Bronchial epithelial cell (primary cell): ENCODE data around the gene IRF7. TPM values are rescaled to one million over a fixed set of nuclear protein-coding genes. Genes with fewer than 3 reads are reported as not detected.

Experiments used
- DNase-seq: peaks from one replicate; pipeline ENCODE4 v3.0.0-alpha.2; 2010; ENCODE audit warnings: low read depth
- FAIRE-seq: peaks from 2 replicates; lab custom pipeline; 2011; peaks lifted over from hg19 to GRCh38; lab: Jason Lieb, UNC
- H3K27me3 ChIP-seq: 2 replicates; pipeline ENCODE4 v1.5.1; 2011; ENCODE audit warnings: low read length; ENCODE audit not compliant: control insufficient read depth, insufficient read depth
- H3K36me3 ChIP-seq: 2 replicates; pipeline ENCODE4 v1.5.1; 2011; ENCODE audit warnings: low read length; ENCODE audit not compliant: control insufficient read depth, insufficient read depth
- H3K4me3 ChIP-seq: 2 replicates; pipeline ENCODE4 v1.5.1; 2011; ENCODE audit warnings: mild to moderate bottlenecking, low read depth, low read length, control low read depth
- total RNA-seq: library from RNA; depleted of rRNA; stranded (reverse); fragments of >200 nt; gene quantifications from 2 replicates; pipeline ENCODE4 v1.2.1, GENCODE V29; 2014
- TF ChIP-seq, protein P1 (sequence below): IDR thresholded peaks from 2 replicates; pipeline ENCODE4 v1.5.1; 2011; ENCODE audit warnings: mild to moderate bottlenecking, moderate library complexity, low read length, control low read depth, inconsistent platforms; ENCODE audit not compliant: insufficient read depth, severe bottlenecking

IRF7 gene
- total RNA-seq, 1 donor from 2014 or later, result 15.3 TPM

DNA sequence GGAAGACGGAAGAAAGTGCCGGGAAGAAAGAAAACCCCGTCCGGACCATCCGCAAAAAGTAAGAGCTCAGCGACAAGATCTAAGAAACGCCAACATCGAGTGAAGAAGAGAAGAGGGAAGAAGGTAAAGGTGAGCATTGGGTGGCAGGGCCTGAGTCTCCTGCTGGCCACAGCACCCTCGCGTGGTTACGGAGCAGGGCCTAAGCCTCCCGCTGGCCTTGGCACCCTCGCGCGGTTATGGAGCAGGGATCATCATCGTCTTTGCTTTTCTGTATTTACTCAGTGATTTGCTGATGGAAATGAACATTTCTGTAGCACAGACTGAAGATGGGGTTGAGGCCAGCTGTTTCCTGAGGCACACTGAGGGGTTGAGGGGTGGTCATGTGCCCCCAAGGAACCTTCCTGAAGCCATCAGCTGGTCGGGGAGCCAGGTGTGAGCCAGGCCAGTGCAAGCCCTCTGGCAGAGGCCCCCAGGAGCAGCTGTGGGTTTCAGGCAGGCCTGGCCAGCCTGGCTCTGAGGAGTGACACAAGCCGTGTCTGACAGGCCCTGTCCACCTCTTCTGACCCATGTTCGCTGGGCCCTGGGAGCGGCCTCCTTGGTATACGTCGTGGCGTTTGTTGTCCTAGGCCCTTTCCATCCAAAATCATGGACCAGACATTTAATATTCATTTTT is 14.0 kb downstream of the IRF7 start:
- TF ChIP-seq, protein P1, sequence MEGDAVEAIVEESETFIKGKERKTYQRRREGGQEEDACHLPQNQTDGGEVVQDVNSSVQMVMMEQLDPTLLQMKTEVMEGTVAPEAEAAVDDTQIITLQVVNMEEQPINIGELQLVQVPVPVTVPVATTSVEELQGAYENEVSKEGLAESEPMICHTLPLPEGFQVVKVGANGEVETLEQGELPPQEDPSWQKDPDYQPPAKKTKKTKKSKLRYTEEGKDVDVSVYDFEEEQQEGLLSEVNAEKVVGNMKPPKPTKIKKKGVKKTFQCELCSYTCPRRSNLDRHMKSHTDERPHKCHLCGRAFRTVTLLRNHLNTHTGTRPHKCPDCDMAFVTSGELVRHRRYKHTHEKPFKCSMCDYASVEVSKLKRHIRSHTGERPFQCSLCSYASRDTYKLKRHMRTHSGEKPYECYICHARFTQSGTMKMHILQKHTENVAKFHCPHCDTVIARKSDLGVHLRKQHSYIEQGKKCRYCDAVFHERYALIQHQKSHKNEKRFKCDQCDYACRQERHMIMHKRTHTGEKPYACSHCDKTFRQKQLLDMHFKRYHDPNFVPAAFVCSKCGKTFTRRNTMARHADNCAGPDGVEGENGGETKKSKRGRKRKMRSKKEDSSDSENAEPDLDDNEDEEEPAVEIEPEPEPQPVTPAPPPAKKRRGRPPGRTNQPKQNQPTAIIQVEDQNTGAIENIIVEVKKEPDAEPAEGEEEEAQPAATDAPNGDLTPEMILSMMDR, result no peak
- H3K27me3 ChIP-seq, result no peaks in the 10 kb centered on the region
- peaks cover 48% of the 10 kb centered on the region for H3K36me3 ChIP-seq
- DNase-seq (no peak), FAIRE-seq (peak; percentile 58)
- H3K4me3 ChIP-seq, result no peak overlapping the region

DNA sequence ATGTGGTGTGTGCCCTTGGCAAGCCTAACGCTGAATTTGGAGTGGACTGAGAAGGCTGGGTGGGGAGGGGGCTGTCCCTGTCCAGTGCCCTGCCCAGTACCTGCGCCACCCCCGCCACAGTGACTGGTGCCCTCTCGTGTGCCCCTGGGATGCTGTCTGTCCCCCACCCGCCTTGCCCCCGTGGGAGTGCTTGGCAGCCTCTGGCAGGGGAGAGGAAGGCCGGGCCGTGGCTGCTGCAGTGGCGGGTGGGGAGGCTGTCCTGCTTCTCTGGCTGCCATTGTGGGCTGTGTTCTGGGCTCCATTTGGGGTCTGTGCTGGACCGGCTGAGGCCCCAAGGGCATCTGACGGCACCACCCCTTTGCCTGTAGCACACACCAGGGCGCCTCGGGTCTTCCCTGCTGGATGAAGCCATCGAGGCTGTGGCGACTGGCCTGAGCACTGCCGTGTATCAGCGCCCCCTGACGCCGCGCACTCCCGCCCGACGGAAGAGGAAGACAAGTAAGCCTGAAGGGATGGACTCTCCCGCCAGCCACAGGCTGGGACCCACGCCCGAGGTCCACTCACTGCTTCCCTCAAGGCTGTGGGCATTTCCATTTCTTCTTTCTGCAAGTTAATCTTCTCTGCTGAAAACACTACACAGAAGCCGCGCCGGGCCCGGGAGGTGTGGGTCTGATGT is 17.6 kb downstream of the IRF7 start:
- Histone ChIP-seq H3K36me3 (peaks cover 48% of the 10 kb centered on the region), H3K4me3 (no peak overlapping the region), H3K27me3 (no peaks in the 10 kb centered on the region)
- DNase-seq (no peak), FAIRE-seq (no peak)
- TF ChIP-seq, protein P1, result no peak

DNA sequence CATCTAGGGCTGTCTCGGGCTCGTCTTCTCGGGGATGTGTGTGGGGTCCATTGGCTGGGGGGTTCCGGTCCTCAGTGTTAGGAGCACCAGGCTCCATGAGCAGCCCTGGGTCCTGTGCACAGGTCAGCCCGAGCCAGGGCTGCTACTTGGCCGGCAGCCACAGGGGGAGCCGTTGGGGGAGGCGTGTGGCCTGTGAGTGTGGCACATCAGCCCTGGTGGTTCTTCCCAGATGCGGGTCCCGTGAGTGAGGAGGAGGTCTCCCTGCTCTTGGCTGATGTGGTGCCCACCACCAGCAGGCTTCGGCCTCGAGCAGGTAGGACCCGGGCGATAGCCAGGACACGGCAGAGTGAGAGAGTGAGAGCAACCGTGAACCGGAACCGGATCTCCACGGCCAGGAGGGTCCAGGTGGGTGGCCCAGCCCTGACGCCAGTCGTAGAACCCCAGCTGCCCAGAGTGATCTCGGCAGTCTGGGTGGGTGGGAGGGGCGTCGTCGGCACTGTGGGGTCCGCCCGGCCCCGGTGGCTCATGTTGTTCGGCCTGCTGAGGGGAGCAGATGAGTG is 18.5 kb downstream of the IRF7 start:
- peaks cover 53% of the 10 kb centered on the region for H3K36me3 ChIP-seq
- no peak for DNase-seq
- FAIRE-seq, result no peak
- no peaks in the 10 kb centered on the region for H3K27me3 ChIP-seq
- H3K4me3 ChIP-seq, result no peak overlapping the region
- TF ChIP-seq, protein P1, result no peak

DNA sequence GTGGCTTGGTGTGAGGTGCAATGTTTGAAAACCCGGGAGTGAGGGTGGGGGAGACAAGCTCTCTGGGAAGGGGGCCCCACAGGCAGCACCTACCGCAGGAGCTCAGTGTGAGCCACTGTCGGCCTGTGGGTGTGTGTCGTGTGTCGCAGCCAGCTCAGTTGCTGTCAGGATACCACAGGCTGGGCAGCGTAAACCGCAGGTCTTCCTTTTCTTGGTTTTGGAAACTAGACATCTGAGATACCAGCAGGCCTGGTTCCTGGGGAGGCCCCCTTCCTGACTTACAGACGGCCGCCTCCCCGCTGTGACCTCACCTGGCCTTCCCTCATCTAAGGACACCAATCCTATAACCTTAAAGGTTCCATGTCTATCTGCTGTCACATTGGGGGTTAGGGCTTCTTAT is 19.4 kb downstream of the IRF7 start:
- H3K36me3 ChIP-seq, result peaks cover 45% of the 10 kb centered on the region

DNA sequence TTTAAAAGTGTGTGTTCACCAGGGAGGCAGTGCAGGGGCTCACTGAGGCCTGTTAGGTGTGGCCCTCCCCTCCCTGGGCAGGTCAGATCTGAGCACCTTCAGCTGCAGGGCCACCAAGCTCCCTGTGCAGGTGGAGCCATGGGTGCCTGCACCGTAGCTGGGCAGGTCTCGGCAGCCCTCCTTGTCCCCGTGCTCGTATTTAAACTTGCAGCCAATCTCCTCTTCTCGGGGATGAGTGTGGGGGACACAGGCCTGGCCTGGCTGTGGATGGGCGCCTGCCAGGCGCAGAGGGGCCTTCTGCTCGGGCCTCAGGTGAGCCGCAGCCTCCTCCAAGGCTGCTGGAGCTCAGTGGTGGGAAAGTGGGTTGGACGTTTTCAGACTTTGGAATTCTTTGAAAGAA is 20.4 kb downstream of the IRF7 start:
- H3K27me3 ChIP-seq, result no peaks in the 10 kb centered on the region
- peaks cover 46% of the 10 kb centered on the region for H3K36me3 ChIP-seq
- TF ChIP-seq, protein P1, result no peak
- DNase-seq (no peak), FAIRE-seq (no peak)
- no peak overlapping the region for H3K4me3 ChIP-seq

More for the DNA sequence above, 19.4 kb downstream of the IRF7 start:
- TF ChIP-seq, protein P1, result no peak
- H3K4me3 ChIP-seq, result no peak overlapping the region
- no peaks in the 10 kb centered on the region for H3K27me3 ChIP-seq
- no peak for DNase-seq
- no peak for FAIRE-seq
